Vagina (tissue), 2 donors: ENCODE measurements around the gene AGBL1.

Experiments
- CTCF ChIP-seq, 3 experiments: fragments of 450-650 bp in 2 of 3; fragments of 200-600 bp in 1 of 3; sonication (generic) in 1 of 3; IDR thresholded peaks; one replicate each; pipeline ENCODE4 v1.5.1; 2017 to 2019; ENCODE audit warnings: antibody characterized with exemption in 3 of 3, mild to moderate bottlenecking in 2 of 3, moderate library complexity in 2 of 3
- POLR2A ChIP-seq, 2 donors: fragments of 450-650 bp; IDR thresholded peaks; one replicate each; pipeline ENCODE4 v1.6.1; 2017; ENCODE audit warnings: antibody characterized with exemption in 2 of 2, mild to moderate bottlenecking in 2 of 2, moderate library complexity in 2 of 2
- POLR2AphosphoS5 ChIP-seq, 2 donors: sonication (generic); formaldehyde crosslinking; IDR thresholded peaks; one replicate each; pipeline ENCODE4 v1.9.0; 2017; ENCODE audit warnings: antibody characterized with exemption in 2 of 2, mild to moderate bottlenecking in 2 of 2, low read depth in 1 of 2; ENCODE audit not compliant: insufficient read depth in 1 of 2

DNA sequence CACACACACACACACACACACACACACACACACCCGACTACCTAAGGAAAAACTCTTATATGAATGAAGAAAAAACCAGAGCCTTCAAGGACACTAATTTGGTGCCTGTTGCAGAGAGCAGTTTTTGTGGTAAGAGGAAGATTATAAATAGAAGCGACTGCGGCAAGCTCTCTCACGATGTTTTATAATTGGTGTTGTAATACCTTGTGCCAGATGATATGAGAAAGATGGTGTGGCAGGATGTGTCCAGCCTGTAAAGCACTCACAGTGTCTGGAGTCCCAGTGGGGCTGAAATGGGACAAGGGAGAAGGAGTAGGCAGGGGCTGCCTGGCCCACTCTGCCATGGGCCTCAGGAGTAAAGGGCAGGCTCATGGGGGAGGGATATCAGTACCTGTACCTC lies 839.9 kb downstream of the AGBL1 start:
- no peak for TF ChIP-seq CTCF (IDR thresholded peaks at IDR 0.05)
- TF ChIP-seq POLR2A (IDR thresholded peaks at IDR 0.05): no peak
- no peak for TF ChIP-seq POLR2AphosphoS5 (IDR thresholded peaks at IDR 0.05; ENCODE audit: insufficient read depth in 1 of 2, low read depth in 1 of 2)
